ENCODE data around the gene ZNF485. TPM values are rescaled to one million over a fixed set of nuclear protein-coding genes. Genes with fewer than 3 reads are reported as not detected.

ZNF485 gene
- total and polyA plus RNA-seq, 2 experiments from 2014 or later = 1.4 to 1.9 TPM

DNA sequence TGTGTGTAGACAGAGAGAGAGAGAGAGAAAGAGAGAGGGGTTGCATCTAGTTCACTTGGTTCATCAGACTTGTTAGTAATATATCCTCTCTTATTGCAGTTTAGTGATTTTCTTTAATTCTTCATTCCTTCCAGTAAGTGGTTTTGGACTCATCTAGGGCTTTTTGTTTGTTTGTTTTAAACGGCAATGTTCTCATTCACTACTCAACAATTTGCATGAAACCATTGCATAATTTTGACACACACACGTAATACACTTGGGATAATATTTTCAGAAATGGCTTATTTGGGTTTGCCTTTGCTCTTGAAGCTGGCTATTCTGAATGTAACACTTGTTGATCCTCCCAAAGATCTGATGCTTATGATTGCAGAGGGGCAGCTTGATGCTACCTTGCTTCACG lies 58.8 kb downstream of the ZNF485 start:
- WGBS (ENCODE audit: low lambda C conversion rate, missing lambda C conversion rate) = 86% methylated on average over 3 of the region's 3 CpGs
- H3K4me3 ChIP-seq = no peak overlapping the region

DNA sequence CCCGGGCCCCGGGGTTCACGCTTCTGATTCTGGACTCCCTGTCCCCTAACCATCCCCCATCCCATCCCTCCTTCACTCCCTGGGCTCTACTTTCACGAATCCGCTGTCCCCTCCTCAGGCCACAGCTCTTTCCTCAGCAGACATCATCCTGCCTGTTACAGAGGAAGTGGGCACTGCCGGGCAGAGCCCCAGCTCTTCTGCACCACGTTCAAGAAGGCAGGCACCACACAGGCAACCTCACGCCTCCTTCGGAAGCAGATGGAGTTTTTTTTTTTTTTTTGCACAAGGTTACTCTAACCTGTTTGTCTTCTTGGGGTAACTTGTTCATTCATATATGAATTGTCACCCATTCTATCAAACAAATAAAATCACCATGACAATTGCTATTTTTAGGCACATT lies 60.3 kb downstream of the ZNF485 start:
- Histone ChIP-seq H4K20me1 (ENCODE audit: insufficient read depth, poor library complexity, severe bottlenecking) (no peaks in the 10 kb centered on the region), H3K9me2 (replicated peaks; ENCODE audit: insufficient read depth) (no peaks in the 10 kb centered on the region), H3K4me1 (ENCODE audit: insufficient read depth) (no peaks in the 10 kb centered on the region), H3K9me3 (ENCODE audit: low read depth) (no peaks in the 10 kb centered on the region), H2AFZ (no peak overlapping the region), H3K27me3 (peaks cover 15% of the 10 kb centered on the region), H3K79me2 (no peaks in the 10 kb centered on the region), H3K4me3 (no peak overlapping the region), H3K4me2 (no peak overlapping the region), H3K27ac (no peak overlapping the region), H3K36me3 (replicated peaks; ENCODE audit: insufficient read depth, low read depth) (no peaks in the 10 kb centered on the region)
- TF ChIP-seq, protein P1, sequence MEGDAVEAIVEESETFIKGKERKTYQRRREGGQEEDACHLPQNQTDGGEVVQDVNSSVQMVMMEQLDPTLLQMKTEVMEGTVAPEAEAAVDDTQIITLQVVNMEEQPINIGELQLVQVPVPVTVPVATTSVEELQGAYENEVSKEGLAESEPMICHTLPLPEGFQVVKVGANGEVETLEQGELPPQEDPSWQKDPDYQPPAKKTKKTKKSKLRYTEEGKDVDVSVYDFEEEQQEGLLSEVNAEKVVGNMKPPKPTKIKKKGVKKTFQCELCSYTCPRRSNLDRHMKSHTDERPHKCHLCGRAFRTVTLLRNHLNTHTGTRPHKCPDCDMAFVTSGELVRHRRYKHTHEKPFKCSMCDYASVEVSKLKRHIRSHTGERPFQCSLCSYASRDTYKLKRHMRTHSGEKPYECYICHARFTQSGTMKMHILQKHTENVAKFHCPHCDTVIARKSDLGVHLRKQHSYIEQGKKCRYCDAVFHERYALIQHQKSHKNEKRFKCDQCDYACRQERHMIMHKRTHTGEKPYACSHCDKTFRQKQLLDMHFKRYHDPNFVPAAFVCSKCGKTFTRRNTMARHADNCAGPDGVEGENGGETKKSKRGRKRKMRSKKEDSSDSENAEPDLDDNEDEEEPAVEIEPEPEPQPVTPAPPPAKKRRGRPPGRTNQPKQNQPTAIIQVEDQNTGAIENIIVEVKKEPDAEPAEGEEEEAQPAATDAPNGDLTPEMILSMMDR (IDR thresholded peaks at IDR 0.05; ENCODE audit: poor library complexity) = no peak
- no peak for TF ChIP-seq EZH2phosphoT487 (IDR thresholded peaks at IDR 0.05; ENCODE audit: low read depth, severe bottlenecking, unreplicated experiment)
- TF ChIP-seq EZH2 (IDR thresholded peaks at IDR 0.05; ENCODE audit: borderline replicate concordance) = no peak
- DNase-seq (ENCODE audit: low spot score) = no peak
- whole genome bisulfite sequencing (ENCODE audit: low lambda C conversion rate, missing lambda C conversion rate) = 82% methylated on average over 9 of the region's 9 CpGs

More for the DNA sequence above, 58.8 kb downstream of the ZNF485 start:
- Histone ChIP-seq H3K9me2 (replicated peaks; ENCODE audit: insufficient read depth) (no peaks in the 10 kb centered on the region), H3K9me3 (ENCODE audit: low read depth) (no peaks in the 10 kb centered on the region), H3K4me1 (ENCODE audit: insufficient read depth) (no peaks in the 10 kb centered on the region), H3K27me3 (peaks cover 15% of the 10 kb centered on the region), H3K4me2 (no peak overlapping the region), H3K79me2 (no peaks in the 10 kb centered on the region), H3K36me3 (replicated peaks; ENCODE audit: insufficient read depth, low read depth) (no peaks in the 10 kb centered on the region), H2AFZ (no peak overlapping the region), H4K20me1 (ENCODE audit: insufficient read depth, poor library complexity, severe bottlenecking) (no peaks in the 10 kb centered on the region), H3K27ac (no peak overlapping the region)
- no peak for TF ChIP-seq EZH2phosphoT487 (IDR thresholded peaks at IDR 0.05; ENCODE audit: low read depth, severe bottlenecking, unreplicated experiment)
- no peak for TF ChIP-seq EZH2 (IDR thresholded peaks at IDR 0.05; ENCODE audit: borderline replicate concordance)
- TF ChIP-seq, protein P1 (IDR thresholded peaks at IDR 0.05; ENCODE audit: poor library complexity) = no peak
- no peak for DNase-seq (ENCODE audit: low spot score)

DNA sequence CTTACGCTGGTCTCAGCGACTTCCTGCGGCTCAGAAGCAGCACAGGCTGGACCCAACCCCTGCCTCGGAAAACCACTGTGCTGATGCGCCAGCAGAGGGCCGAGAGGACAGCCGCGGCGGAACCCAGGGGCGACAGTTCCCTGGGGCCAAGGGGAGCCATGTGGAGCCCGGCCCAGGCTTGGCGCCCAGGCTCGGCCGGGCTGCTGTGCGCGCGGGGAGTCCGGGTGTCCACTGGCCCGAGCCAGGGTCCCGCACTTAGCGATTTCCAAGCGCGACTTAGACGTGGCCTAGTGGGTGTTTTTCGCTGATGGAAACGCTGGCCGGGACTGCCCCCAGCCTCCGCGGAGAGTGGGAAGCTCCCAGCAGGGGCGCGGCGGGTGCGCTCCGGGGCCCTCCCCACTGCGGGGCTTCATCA lies 61.1 kb downstream of the ZNF485 start:
- 21% methylated on average over 35 of the region's 35 CpGs for WGBS (ENCODE audit: low lambda C conversion rate, missing lambda C conversion rate)
- H3K27ac ChIP-seq = no peak overlapping the region

More for the DNA sequence above, 61.1 kb downstream of the ZNF485 start:
- Histone ChIP-seq H3K4me2 (peak overlapping the region; percentile 96), H3K9me3 (ENCODE audit: low read depth) (no peaks in the 10 kb centered on the region), H3K27me3 (peaks cover 15% of the 10 kb centered on the region), H3K4me3 (peak overlapping the region; percentile 20), H3K36me3 (replicated peaks; ENCODE audit: insufficient read depth, low read depth) (no peaks in the 10 kb centered on the region), H3K9me2 (replicated peaks; ENCODE audit: insufficient read depth) (no peaks in the 10 kb centered on the region), H2AFZ (peak overlapping the region; percentile 95), H4K20me1 (ENCODE audit: insufficient read depth, poor library complexity, severe bottlenecking) (no peaks in the 10 kb centered on the region), H3K4me1 (ENCODE audit: insufficient read depth) (no peaks in the 10 kb centered on the region), H3K79me2 (no peaks in the 10 kb centered on the region)
- TF ChIP-seq, protein P1 (IDR thresholded peaks at IDR 0.05; ENCODE audit: poor library complexity) = peak; percentile 54
- no peak for TF ChIP-seq EZH2 (IDR thresholded peaks at IDR 0.05; ENCODE audit: borderline replicate concordance)
- TF ChIP-seq EZH2phosphoT487 (IDR thresholded peaks at IDR 0.05; ENCODE audit: low read depth, severe bottlenecking, unreplicated experiment) = no peak
- DNase-seq (ENCODE audit: low spot score) = peak; percentile 70

Other genes with a start within 250 kb of the ZNF485 start
- 0.80 TPM in 1 of 2 replicates, not detected in the other for gene FXYD4, start 234.8 kb upstream of the ZNF485 start, total RNA-seq
- 0.19 and 4.8 TPM in 2 replicates for gene FXYD4, start 234.8 kb upstream of the ZNF485 start, polyA plus RNA-seq
- 186 and 217 TPM in 2 replicates for gene HNRNPF, start 197.3 kb upstream of the ZNF485 start, total RNA-seq
- gene HNRNPF, start 197.3 kb upstream of the ZNF485 start, polyA plus RNA-seq = 117 and 134 TPM in 2 replicates
- 8.1 and 9.3 TPM in 2 replicates for gene ZNF487, start 169.3 kb upstream of the ZNF485 start, total RNA-seq
- gene ZNF487, start 169.3 kb upstream of the ZNF485 start, polyA plus RNA-seq = 5.6 and 8.9 TPM in 2 replicates
- 2.9 and 4.3 TPM in 2 replicates for gene ZNF239, start 31.8 kb upstream of the ZNF485 start, total RNA-seq
- 5.6 and 5.8 TPM in 2 replicates for gene ZNF239, start 31.8 kb upstream of the ZNF485 start, polyA plus RNA-seq
- gene ZNF32, start 42.4 kb downstream of the ZNF485 start, total RNA-seq = 48.5 and 57.9 TPM in 2 replicates
- 37.9 and 42.6 TPM in 2 replicates for gene ZNF32, start 42.4 kb downstream of the ZNF485 start, polyA plus RNA-seq